ENCODE data around the gene KDM1A. TPM values are rescaled to one million over a fixed set of nuclear protein-coding genes. Genes with fewer than 3 reads are reported as not detected.

The KDM1A gene
- total RNA-seq, 1 experiment from 2014 or later, result 204 TPM

GRCh38 chr1:23029337-23029736 is 10.1 kb downstream of the KDM1A start:
- H3K23me2 ChIP-seq (ENCODE audit: insufficient read length, low read depth, low read length, poor library complexity, severe bottlenecking), result no peaks in the 10 kb centered on the region
- WGBS (ENCODE audit: extremely low coverage, insufficient read length, low lambda C conversion rate), result no CpG with 5 or more reads among the region's 4 CpGs
- H4K91ac ChIP-seq (ENCODE audit: insufficient read length, low read depth, low read length), result no peak overlapping the region
- H3K79me2 ChIP-seq (ENCODE audit: insufficient read depth, low read length), result peaks cover 66% of the 10 kb centered on the region; the same call in 1 of the 2 replicates
- H4K20me1 ChIP-seq (ENCODE audit: control insufficient read depth, insufficient read depth, insufficient read length), result no peaks in the 10 kb centered on the region
- H3K27ac ChIP-seq (ENCODE audit: insufficient read length, low read depth, low read length), result no peak overlapping the region
- no peak overlapping the region for H2BK5ac ChIP-seq (ENCODE audit: insufficient read length, low read length)
- Mint-ChIP-seq H3K27ac (no peak overlapping the region), H3K4me1 (peaks cover 41 to 51% of the 10 kb centered on the region in 2 experiments), H3K4me3 (no peak overlapping the region), H3K36me3 (ENCODE audit: insufficient read depth in 1 of 3, low read depth in 3 of 3) (peaks cover 1 to 12% (median 6%) of the 10 kb centered on the region in 3 experiments; a peak in 4 of 7 replicates), H3K27me3 (ENCODE audit: low read depth) (no peaks in the 10 kb centered on the region), H3K9me3 (no peaks in the 10 kb centered on the region)
- H3K56ac ChIP-seq (ENCODE audit: insufficient read length, low read depth, low read length), result no peak overlapping the region
- TF ChIP-seq CTCF (conservative IDR thresholded peaks at IDR 0.05), result no peak
- no peak for DNase-seq
- H3K9ac ChIP-seq (ENCODE audit: extremely low read depth, insufficient read length, low read length), result no peak overlapping the region
- no peak overlapping the region for H2BK12ac ChIP-seq (ENCODE audit: insufficient read length, low read depth, low read length)
- no peak overlapping the region for H3K14ac ChIP-seq (ENCODE audit: insufficient read depth, low read length)
- H3K4me1 ChIP-seq (ENCODE audit: insufficient read depth, low read length), result no peaks in the 10 kb centered on the region
- H3K27me3 ChIP-seq (ENCODE audit: insufficient read depth, low read length), result no peaks in the 10 kb centered on the region
- H4K5ac ChIP-seq (ENCODE audit: insufficient read length, low read depth, low read length), result no peak overlapping the region
- no peak overlapping the region for H2AFZ ChIP-seq (ENCODE audit: low read length)
- H2BK20ac ChIP-seq (ENCODE audit: low read depth, low read length, poor library complexity, severe bottlenecking), result no peak overlapping the region
- no peak overlapping the region for H3K23ac ChIP-seq (ENCODE audit: insufficient read length, low read depth, low read length)
- no peak overlapping the region for H3K18ac ChIP-seq (ENCODE audit: insufficient read length, low read depth, low read length)
- H3T11ph ChIP-seq (ENCODE audit: low read length), result no peak overlapping the region
- H2BK15ac ChIP-seq (ENCODE audit: low read depth, low read length), result no peak overlapping the region
- no peak overlapping the region for H4K8ac ChIP-seq (replicated peaks; ENCODE audit: insufficient read length, low read depth, low read length)
- H3K79me1 ChIP-seq (ENCODE audit: insufficient read depth, low read depth, low read length, poor library complexity, severe bottlenecking), result no peaks in the 10 kb centered on the region
- no peak overlapping the region for H2BK120ac ChIP-seq (ENCODE audit: low read depth, low read length, poor library complexity, severe bottlenecking)
- H3K4ac ChIP-seq (ENCODE audit: low read depth, low read length), result no peak overlapping the region
- no peak overlapping the region for H2AK5ac ChIP-seq (ENCODE audit: insufficient read length, low read length)
- no peaks in the 10 kb centered on the region for H3K9me3 ChIP-seq (ENCODE audit: control insufficient read depth, low read depth, low read length)
- no peak overlapping the region for H3K4me2 ChIP-seq (ENCODE audit: insufficient read depth, insufficient read length, low read length)

Data from H9 (cell line).